ENCODE measurements around the gene MAN2A2.

- TF ChIP-seq CTCF (IDR thresholded peaks at IDR 0.05; ENCODE audit: low read length) = no peak
- no peak for TF ChIP-seq EZH2 (IDR thresholded peaks at IDR 0.05; ENCODE audit: borderline replicate concordance, low read length)
Observed at GRCh38 chr15:90891346-90891949, 11.7 kb upstream of the MAN2A2 start.

Measured in OCI-LY1 (cell line).